ENCODE measurements around the gene TRAF3IP1.
"Not testable (repeated sequence)": the region's sequence is repeated elsewhere in the genome, so short reads cannot be mapped to it uniquely, and the experiment has no call there.

Gene TRAF3IP1

DNA sequence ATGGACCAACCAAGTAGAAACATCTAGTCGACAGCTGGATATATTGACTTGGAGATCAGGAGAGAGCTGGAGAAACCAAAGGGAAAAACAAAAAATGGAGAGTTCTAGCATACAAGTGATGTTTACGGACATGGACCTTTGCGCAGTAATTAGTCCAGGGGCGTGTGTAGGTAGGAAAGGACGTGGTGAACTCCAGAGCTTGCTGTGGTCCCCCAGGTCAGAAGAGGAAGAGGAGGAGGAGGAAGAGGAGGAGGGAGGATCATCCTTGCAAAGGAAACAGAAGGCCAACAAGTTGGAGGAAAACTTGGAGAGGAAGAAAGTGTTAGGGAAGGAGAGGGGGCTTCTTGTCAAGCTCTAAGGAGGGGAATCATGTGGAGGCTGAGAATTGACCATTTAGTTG lies 17.5 kb downstream of the TRAF3IP1 start:
- no peak for DNase-seq (ENCODE audit: low read depth in 2 of 3, low spot score in 2 of 3)

DNA sequence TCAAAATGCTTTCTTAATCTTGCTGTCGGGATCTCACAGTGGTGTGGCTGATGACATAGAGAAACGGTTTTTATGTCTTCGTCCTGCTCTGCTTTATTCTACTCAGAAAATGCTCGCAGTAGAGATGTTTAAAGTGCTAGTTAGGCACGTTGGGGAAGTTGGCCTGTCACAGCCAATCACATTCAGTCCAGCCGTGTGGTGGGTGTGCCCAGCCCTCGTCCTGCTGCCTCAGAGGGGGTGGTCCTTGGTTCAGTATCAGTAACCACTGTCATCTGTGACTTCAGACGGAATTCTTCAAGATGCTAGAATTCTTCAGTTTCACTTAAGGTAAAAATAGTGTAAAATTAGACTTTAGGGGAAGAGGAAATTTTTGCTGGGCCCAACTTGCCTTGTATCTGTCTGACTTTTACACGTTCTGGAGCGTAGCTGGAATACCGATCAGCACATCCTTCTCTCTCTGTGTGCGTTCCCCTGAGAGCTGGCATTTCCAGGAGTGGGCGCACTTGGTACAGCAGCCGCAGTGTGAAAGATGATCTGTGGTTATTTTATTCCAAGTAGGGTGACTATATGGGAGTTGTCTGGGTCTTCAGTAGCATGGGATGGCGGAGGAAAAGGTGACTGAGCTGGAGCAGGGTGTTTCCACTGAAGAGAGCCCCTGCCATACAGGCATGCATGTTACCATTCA lies 18.5 kb downstream of the TRAF3IP1 start:
- DNase-seq (ENCODE audit: low read depth in 2 of 3, low spot score in 2 of 3), result no peak

DNA sequence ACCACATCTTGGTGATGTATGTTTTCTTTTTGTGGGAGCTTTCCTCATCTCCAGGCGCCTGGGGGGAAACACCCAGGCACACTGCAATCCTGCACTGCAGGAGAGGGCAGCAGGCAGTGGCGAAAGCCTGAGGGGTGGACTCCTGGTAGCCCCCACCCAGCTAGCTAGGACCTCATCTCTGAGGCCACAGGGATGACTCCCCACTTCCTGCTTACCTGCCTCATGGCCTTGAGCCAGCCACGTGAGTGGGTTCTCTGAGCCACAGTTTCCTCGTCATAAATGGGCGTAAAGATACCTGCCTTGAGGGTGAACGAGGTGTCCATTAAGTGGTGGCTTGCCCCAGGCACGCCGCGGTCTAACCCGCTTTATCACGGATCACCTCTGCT lies 19.1 kb downstream of the TRAF3IP1 start:
- DNase-seq (ENCODE audit: low read depth in 2 of 3, low spot score in 2 of 3), result no peak

DNA sequence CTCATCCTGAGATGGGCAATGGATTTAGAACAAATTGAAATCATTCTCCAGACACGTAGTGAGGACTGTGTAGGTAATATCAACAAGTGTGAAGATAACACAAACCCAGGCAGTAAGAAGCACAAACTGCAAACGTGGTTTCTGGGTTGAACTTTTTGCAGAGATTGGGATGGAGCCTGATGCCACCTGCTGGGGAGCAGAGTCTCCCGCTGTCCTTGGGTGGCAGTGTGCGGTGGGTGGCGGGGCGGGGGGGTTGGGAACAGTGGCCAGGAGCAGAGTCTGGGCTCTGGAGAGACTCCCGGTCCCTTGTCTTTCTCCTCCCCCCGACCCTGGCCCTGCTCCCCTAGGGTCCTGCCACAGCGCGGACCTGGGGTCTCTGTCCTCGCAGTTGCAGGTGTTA lies 19.5 kb downstream of the TRAF3IP1 start:
- no peak for DNase-seq (ENCODE audit: low read depth in 2 of 3, low spot score in 2 of 3)

DNA sequence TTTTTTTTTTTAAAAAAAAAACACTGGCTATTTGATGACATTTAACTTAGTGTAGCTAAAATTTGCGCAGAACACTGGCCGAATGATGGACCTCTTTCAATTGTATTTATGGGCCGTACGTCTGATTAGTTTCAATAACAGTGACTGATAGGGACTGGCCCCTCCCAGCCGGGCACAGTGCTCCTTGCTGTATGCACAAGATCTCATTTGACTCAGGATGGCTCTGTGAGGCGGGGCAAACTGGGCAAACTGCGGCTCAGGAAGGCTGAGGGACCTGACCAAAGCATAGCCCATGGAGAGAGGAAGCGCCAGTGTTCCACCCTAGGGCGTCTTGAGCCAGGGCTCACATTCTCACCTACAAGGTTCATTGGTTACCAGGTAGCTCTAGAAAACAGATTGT lies 21.2 kb downstream of the TRAF3IP1 start:
- DNase-seq (ENCODE audit: low read depth in 2 of 3, low spot score in 2 of 3), result no peak

DNA sequence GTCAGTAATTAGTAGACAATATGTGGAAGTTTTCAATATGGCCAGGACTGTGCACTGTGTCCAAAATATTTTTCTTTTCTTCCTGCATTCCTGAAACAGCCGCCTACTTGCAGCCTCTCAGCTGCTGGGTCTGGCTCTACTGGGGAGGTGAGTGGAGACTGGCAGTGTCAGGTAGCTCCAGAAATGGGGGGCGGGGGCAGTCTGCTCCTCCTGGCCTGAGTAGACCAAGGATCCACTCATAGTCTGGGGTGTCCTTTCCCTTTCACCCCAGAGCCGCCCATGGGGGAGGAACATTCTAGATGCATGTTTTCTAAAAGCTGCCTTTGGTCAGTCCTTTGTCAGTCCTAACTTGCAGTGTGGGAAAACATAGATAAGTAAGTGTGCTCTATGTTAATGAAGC lies 23.7 kb downstream of the TRAF3IP1 start:
- no peak for DNase-seq (ENCODE audit: low read depth in 2 of 3, low spot score in 2 of 3)

DNA sequence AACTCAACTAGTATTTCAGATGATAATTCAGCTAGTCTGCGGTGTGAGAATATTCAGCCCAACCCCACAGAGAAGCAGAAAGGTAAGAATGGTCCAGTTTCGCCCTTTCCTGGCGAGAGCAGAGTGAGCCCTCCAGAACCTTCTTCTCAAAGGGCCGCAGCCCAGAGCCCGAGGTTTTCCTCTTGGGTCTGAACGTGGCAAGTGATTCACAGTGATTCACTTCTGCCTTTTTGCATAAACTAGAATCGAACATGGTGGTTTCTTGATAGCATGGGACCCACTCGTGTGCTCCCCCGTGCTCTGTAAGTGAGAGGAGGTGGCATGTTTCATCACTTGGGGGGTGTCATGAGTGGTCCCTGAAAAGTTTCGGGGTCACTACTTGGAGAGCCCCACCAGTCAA lies 24.2 kb downstream of the TRAF3IP1 start:
- no peak for DNase-seq (ENCODE audit: low read depth in 2 of 3, low spot score in 2 of 3)

DNA sequence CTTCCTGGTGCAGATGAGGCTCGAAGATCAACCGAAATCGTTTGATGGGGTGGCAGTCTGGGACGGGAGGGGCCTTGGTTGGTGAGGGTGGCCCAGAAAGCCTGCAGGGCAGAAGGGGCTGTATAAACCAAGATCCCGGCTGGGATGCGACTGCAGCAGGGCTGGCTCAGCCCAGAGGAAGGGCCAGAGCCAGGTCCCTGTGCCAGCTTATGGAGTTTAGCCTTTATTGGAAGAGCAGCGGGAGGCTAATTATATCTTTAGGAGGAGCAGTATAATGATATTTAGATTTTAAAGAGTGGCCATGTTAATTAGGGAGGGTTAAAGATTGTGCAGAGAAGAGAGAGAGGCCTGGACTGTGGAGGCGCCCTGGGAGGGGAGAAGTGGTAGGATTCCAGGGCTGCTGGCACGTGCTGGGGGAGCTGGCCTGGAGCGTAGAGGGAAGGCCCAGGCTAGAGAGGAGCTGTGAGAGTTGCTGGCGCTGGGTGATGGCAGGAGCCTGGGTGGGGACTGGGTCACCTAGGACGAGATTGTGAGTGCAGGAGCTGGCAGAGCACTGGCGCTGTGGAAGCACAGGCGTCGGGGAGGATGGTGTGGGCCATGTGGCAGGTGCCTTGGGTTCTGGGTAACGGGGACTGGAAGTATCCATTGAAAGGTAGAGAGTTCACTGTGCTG lies 25.1 kb downstream of the TRAF3IP1 start:
- no peak for DNase-seq (ENCODE audit: low read depth in 2 of 3, low spot score in 2 of 3)

DNA sequence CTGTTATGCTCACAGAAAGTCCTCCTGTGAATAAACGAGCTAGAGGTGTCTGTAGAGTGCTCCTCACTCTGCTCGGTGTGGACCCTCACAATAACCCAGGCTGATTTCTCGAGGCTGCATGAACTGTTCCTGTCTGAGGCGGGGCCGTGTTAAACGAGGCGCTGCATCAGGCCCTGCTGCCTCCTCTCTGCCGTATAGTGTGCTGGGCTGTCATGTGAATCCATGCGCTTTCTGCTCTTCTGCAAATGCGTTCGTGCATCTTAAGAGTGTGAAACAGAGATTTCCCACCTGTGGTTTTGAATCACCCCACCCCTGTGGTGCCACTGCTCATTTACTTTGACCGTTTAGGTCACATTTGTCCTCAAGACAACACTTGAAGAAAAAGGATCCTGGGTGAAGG lies 26.2 kb downstream of the TRAF3IP1 start:
- no peak for DNase-seq (ENCODE audit: low read depth in 2 of 3, low spot score in 2 of 3)

DNA sequence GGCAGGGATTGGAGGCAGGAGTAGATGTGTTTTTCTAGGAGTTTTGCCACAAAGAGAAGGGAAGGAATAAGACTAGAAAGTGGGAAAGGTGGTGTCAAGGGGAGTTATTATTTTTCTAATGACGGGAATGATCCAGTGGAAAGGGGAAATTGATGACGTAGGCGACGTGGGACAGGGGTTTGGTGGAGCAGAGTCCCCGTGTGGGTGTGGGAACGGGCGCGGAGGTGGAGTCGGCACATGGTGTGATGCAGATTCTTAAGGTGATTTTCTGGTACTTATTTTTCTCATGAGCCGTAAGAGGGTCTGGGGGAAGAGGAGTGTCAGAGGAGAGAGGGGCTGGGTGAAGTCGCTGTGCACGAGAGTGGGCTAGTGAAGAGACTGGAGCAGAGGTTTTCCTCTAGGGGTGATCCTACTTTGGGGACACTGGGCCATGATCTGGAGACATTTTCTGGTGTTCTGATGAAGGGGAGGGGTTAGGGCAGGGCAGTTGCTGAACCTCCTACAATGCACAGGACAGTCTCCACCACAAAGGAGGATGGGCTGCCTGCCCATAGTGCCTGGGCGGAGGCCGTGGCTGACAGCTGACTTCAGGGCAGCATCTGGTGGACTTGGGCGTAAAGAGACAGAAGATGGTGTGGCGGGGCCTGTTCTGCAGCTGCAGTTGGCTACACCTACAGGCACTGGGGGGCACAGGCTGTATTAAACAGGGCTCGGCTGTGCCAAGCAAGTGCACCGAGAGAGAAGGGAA lies 30.0 kb downstream of the TRAF3IP1 start:
- DNase-seq (ENCODE audit: low read depth in 2 of 3, low spot score in 2 of 3), result no peak

DNA sequence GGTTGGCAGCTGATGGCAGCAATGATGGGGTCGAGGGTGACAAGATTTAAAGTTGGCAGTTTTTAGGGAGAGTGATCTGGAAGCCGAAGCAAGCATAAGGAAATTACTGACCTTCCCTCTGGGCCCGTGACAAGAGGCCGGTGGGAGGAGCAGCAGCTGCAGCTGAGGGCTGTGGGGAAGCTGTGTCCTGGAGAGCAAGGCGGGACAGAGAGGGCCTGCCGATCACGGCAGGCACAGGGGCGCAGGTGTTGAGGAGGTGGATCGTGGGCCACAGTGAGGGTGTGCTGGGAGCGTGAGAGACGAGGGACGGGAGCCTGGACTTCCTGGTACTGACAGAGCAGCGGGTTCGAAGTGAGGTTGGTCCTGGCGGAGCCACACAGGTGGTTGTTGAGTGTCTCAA lies 31.0 kb downstream of the TRAF3IP1 start:
- DNase-seq (ENCODE audit: low read depth in 2 of 3, low spot score in 2 of 3), result no peak

DNA sequence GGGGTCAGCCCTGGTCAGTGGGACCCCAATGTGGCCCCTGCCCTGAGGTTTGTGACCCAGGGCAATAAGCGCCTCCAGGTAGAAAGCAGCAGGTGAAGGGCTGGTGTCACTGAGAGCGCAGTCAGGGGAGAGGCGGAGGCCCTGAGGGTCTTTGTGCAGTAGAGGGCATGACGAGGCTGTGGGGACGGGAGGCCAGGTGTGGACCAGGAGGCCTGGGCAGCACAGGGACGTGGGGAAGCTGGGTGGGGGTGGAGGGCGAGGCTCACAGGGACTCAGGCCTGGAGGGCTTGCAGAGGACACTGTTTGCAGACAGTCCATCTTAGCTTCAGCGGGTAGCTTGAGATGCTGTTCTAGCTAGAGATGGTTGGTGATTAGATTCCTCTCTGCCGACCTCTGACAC lies 32.0 kb downstream of the TRAF3IP1 start:
- DNase-seq (ENCODE audit: low read depth in 2 of 3, low spot score in 2 of 3), result no peak

DNA sequence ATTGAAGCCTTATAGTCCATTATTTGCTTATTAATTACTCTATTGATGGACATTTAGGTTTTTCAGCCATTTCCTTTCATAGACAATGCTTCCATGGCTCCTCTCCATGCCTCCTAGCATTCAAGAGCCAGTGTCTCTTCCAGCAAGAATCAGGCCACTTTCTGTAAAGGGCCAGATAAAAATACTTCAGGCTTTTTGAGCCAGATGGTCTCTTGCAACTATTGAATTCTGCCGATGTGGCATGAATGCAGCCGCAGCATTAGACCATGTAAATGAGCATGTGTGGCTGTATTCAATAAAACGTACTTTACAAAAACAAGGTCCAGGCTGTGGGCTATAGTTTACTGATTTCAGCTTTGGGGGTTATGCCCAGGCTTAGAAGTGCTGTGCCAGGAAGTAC lies 38.5 kb downstream of the TRAF3IP1 start:
- DNase-seq (ENCODE audit: low read depth in 2 of 3, low spot score in 2 of 3), result no peak

DNA sequence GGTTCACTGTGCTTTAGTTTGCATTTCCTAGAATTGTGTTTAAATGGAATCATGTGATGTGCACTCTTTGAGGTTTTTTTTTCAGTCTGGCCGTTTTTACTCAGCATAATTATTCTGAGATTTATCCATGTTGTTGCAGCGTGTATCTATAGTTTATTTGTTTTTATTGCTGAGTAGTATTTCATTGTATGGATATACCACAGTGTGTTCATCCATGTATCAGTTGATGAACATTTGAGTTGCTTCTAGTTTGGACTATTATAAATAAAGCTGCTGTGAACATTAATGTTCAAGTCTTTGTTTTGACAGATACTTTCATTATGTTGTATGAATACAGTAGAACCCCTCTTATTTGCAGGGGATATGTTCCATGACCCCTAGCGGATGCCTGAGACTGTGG lies 39.1 kb downstream of the TRAF3IP1 start:
- no peak for DNase-seq (ENCODE audit: low read depth in 2 of 3, low spot score in 2 of 3)

DNA sequence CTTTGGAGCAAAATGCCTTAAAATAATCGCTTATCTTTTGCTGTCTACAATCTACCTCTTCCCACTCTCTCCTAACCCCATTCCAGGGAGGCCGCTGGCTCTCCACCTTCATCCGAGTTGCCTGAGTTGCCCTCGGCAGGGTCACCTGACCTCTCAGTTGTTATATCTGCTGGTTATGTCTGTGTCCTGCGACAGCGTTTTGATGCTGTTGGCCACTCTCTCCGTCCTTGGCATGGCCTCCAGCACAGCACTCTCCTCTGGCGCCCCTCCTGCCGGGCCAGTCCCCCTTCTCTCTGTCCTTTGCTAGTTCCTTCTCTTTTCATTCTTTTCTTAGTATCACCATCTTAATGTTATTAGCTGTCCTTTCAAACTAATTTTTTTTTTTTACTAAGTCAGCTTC lies 41.6 kb downstream of the TRAF3IP1 start:
- DNase-seq (ENCODE audit: low read depth in 2 of 3, low spot score in 2 of 3), result no peak

DNA sequence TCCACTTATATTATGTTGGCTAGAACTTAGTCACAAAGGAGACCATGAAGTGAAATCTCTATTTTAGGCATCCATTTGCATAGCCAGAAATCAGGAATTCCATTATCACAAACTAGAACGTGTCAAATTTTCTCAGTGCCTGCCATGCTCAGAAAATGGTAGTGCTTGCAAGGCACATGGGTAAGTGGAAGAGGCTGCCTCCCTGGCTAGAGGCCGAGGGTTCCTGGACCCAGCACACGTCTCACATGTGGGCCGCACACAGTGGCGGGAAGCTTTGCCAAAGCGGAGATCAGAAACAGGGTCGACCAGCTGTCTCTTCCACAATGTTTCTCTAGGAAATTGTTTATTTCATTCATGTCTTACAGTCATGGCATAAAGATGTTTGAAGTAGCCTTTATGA lies 42.3 kb downstream of the TRAF3IP1 start:
- no peak for DNase-seq (ENCODE audit: low read depth in 2 of 3, low spot score in 2 of 3)

DNA sequence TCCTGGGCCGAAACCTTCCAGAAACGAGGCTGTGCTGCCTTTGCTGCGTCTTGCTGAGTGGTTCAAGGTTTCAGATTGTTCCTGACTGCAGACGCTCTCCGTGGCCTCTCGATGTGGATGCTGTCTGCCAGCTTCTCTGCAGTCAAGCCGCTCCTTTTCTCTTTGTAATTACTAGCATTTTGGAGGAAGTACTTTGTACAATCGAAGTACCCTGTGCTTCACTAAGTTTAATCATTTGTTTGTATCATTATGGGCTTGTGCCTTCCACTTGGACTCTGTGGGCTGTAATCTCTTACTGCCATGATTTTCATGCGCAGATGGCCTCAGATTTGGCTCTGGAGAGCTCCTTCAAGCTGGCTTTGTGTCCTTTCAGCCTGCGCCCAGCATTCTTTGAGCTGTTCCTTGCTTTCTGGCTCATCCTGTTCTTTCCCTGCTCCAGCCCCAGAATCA lies 49.3 kb downstream of the TRAF3IP1 start:
- DNase-seq (ENCODE audit: low read depth in 2 of 3, low spot score in 2 of 3), result no peak

DNA sequence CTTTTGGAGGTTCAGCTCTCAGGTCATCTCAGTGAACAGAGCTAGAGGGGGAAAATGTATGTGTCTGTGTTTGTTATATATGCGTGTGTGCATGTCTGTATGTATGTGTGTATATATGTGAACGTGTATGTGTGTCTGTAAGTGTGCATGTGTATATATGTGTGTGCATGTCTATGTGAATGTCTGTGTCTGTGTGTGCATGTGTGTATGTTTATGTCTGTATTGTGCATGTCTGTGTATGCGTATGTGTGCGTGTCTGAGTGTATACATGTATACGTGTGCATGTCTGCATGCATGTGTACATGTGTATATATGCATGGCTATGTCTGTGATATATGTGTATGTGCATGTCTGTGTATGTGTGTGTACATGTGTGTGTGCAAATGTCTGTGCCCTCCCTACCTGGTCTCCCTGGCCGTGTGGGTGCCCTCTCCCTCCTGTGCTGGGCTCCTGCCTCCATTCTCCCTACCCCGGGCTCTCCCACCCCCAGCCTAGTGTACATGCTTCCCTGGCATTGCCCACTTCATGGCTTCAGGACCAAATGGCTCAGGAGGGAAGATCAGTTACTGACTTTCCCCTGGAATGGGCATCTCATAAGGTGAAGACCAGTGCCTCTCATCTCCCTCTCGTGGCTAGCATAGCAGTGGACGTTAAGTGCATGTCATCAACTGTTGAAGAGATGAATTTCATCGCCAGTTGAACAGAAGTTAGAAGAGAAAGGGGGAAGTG lies 49.9 kb downstream of the TRAF3IP1 start:
- no peak for DNase-seq (ENCODE audit: low read depth in 2 of 3, low spot score in 2 of 3)

DNA sequence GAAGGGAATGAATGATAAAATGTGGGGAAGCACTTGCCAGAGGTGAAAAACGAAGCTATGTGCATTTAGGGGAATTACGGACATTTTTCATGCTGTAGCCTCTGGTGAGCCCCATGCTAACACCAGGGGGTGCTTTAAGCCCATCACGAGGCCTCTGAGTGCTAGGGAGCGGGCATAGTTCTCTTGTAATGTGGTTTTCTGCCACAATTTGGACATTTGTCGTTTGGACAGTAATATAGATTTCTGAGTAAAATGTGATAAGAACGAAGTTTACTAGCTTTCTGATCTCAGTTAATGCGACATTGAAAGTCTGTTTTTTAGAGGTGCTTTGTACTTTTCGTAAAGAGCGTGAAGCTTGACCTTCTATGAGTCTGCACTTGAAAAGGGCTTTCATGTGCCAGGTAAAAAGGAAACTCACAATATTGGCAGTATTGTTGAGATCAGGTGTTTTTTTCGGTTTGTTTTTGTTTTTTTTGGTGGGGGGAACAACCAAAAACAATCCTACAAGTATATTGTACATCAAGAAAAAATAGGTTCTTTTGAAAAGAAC lies 50.6 kb downstream of the TRAF3IP1 start:
- DNase-seq (ENCODE audit: low read depth in 2 of 3, low spot score in 2 of 3), result peak in 2 of 3 experiments; percentile 16 to 19

DNA sequence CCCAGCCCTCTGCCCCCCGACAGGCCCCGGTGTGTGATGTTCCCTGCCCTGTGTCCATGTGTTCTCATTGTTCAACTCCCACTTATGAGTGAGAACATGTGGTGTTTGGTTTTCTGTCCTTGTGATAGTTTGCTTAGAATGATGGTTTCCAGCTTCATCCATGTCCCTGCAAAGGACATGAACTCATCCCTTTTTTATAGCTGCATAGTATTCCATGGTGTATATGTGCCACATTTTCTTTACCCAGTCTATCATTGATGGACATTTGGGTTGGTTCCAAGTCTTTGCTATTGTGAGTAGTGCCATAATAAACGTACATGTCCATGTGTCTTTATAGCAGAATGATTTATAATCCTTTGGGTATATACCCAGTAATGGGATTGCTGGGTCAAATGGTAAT lies 52.0 kb downstream of the TRAF3IP1 start:
- not testable (repeated sequence) for DNase-seq (ENCODE audit: low read depth in 2 of 3, low spot score in 2 of 3)

DNA sequence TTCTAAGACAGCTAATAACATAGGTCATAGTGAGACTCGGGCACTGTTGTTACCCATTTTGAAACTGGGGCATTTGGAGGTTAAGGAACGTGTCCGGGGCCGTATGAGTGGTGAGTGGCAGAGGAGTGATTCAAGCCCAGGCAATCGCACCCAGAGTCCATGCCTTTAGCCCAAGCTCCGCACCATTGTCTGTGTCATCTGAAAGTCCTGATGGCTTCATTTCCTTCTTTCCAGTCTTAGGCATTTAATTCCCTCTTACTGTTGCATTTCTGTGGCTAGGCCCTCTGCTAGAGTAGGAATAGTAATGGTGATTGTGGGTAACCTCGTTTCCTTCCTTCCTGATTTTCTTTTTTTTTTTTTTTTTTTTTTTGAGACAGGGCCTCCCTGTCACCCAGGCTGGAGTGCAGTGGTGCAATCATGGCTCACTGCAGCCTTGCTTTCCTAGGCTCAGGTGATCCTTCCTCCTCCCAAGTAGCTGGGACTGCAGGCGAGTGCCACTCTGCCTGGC lies 56.6 kb downstream of the TRAF3IP1 start:
- no peak for DNase-seq (ENCODE audit: low read depth in 2 of 3, low spot score in 2 of 3)
